Measurements from ENCODE around the gene CYRIA.

- TF ChIP-seq POLR2A (IDR thresholded peaks at IDR 0.05; ENCODE audit: low read length) (no peak), GATA1 (IDR thresholded peaks at IDR 0.05; ENCODE audit: low read depth, low read length) (no peak)
Observed at GRCh38 chr2:16625201-16625729, 40.4 kb downstream of the CYRIA start.

Measured in erythroblast (primary cell).